ENCODE data around the gene PGPEP1.

- TF ChIP-seq CTCF (IDR thresholded peaks at IDR 0.05; ENCODE audit: extremely low read depth in 1 of 2, insufficient read depth in 1 of 2, low read depth in 1 of 2, low read length in 2 of 2) (no peak), MAX (IDR thresholded peaks at IDR 0.05; ENCODE audit: insufficient read depth, insufficient read length) (no peak), POLR2A (IDR thresholded peaks at IDR 0.05; ENCODE audit: low read depth, low read length) (no peak), POLR2AphosphoS5 (IDR thresholded peaks at IDR 0.05; ENCODE audit: insufficient read depth, low read depth, low read length) (no peak)
Observed at GRCh38 chr19:18297308-18297707, 43.1 kb upstream of the PGPEP1 start.
